ENCODE results near the gene GNAZ.

GNAZ gene

DNA sequence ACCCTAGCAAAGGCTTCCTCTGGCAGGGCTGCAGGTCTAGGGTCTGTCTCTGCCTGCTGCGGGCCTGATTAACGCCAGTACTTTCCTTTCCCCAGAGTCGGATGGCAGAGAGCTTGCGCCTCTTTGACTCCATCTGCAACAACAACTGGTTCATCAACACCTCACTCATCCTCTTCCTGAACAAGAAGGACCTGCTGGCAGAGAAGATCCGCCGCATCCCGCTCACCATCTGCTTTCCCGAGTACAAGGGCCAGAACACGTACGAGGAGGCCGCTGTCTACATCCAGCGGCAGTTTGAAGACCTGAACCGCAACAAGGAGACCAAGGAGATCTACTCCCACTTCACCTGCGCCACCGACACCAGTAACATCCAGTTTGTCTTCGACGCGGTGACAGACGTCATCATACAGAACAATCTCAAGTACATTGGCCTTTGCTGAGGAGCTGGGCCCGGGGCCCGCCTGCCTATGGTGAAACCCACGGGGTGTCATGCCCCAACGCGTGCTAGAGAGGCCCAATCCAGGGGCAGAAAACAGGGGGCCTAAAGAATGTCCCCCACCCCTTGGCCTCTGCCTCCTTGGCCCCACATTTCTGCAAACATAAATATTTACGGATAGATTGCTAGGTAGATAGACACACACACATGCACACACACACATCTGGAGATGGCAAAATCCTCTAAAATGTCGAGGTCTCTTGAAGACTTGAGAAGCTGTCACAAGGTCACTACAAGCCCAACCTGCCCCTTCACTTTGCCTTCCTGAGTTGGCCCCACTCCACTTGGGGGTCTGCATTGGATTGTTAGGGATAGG, 52.9 kb downstream of the GNAZ start:
- in situ Hi-C loops (cut with HindIII; ENCODE audit: low pct_unique_long_range_greater_than_20kb, low sequenced_read_pairs), result no loop called here

DNA sequence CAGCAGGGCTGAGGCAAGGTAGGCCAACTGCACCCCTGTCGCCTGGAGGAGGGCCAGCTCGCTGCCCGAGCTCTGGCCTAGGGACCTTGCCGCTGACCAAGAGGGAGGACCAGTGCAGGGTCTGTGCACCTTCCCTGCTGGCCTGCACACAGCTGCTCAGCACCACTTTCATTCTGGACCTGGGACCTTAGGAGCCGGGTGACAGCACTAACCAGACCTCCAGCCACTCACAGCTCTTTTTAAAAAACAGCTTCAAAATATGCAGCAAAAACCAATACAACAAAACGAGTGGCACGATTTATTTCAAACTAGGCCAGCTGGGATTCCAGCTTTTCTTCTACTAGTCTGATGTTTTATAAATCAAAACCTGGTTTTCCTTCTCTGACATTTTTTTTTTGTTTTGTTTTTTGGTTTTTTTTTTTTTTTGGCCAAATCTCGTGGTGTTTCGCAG, 53.5 kb downstream of the GNAZ start:
- in situ Hi-C loops (cut with HindIII; ENCODE audit: low pct_unique_long_range_greater_than_20kb, low sequenced_read_pairs), result no loop called here
- DNase-seq (ENCODE audit: low read depth in 1 of 2, low spot score in 1 of 2), result no peak
- no peak for TF ChIP-seq JUND (IDR thresholded peaks at IDR 0.05; ENCODE audit: low read depth)

More for the DNA sequence above, 52.9 kb downstream of the GNAZ start:
- TF ChIP-seq JUND (IDR thresholded peaks at IDR 0.05; ENCODE audit: low read depth), result no peak
- no peak for DNase-seq (ENCODE audit: low read depth in 1 of 2, low spot score in 1 of 2)

DNA sequence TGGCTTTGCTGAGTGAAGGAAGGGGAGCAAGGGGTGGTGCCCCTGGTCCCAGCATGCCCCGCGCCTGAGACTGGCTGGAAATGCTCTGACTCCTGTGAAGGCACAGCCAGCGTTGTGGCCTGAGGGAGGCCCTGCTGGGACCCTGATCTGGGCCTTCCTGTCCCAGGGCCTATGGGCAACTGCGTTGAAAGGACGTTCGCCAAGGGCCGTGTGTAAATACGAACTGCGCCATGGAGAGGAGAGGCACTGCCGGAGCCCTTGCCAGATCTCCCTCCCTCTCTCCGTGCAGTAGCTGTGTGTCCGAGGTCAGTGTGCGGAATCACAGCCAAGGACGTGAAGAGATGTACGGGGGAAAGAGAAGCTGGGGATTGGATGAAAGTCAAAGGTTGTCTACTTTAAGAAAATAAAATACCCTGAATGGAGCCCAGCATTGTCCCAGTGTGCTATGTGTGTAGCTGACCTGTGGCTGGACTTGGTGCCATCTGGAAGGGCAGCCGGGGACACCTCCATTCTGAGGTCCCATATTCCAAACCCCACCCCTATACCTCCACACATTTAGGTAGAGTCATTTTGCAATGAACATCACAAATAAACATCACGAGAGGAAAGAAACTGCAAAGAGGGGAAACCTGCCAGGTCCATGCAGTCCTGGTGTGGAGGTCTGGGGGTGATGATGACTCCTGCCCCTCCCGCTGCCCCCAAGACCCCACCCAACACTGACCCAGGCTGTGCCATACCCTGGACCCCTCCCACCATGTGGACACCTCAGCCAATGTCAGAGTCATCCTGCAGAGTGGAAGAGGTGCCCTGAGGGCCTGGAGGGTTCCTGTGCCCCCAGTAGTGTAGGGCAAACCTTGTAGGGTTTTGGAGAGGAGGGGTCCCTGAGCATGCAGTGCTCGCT, 54.5 kb downstream of the GNAZ start:
- no peak for TF ChIP-seq JUND (IDR thresholded peaks at IDR 0.05; ENCODE audit: low read depth)
- in situ Hi-C loops (cut with HindIII; ENCODE audit: low pct_unique_long_range_greater_than_20kb, low sequenced_read_pairs), result no loop called here
- DNase-seq (ENCODE audit: low read depth in 1 of 2, low spot score in 1 of 2), result no peak

- DNase-seq (ENCODE audit: low read depth in 1 of 2, low spot score in 1 of 2), result no peak
- no peak for TF ChIP-seq JUND (IDR thresholded peaks at IDR 0.05; ENCODE audit: low read depth)
- in situ Hi-C loops (cut with HindIII; ENCODE audit: low pct_unique_long_range_greater_than_20kb, low sequenced_read_pairs), result no loop called here
These were observed 55.3 kb downstream of the GNAZ start for GRCh38 chr22:23125512-23126103.

DNA sequence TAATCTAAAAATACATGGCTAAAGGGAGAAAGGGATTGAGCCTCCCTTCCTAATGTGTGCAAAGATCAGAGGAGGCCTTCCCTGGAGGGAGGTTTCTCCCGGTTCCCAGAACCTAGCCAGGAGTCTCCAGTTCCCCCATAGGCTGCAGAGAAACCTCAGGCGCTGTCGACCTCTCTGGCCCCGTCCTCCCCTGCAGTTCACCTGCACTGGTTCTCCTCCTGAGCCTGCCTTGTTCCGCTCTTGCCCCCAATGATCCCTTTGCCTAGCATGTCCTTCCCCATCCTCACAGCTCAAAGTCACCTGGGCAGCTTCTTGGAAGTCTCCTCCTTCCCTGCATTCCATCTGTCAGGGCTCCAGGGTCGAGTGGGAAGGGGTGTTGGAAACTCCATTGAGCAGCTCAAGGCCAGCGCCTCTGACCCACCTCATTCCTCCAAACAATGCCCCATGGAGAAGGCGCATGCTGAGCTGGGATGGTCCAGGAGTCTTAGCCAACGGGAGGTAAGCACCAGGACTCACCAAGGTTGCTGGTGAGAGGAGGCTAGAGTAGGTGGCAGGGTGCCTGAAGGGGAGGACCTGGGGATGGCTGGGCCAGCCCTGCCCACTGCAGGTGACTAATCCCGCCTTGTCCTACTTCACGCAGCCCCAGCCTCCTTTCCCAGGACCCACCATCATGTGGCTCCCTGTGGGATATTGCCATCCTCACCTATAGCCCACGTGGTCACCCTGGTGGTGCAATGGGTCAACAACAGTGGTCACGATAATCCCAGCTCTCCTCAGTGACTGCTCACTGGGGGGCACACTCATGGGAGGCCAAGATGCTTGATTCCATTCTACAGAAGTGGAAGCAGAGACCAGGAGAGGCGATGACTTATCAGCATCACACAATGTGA, 56.1 kb downstream of the GNAZ start:
- in situ Hi-C loops (cut with HindIII; ENCODE audit: low pct_unique_long_range_greater_than_20kb, low sequenced_read_pairs), result no loop called here
- no peak for TF ChIP-seq JUND (IDR thresholded peaks at IDR 0.05; ENCODE audit: low read depth)
- no peak for DNase-seq (ENCODE audit: low read depth in 1 of 2, low spot score in 1 of 2)

DNA sequence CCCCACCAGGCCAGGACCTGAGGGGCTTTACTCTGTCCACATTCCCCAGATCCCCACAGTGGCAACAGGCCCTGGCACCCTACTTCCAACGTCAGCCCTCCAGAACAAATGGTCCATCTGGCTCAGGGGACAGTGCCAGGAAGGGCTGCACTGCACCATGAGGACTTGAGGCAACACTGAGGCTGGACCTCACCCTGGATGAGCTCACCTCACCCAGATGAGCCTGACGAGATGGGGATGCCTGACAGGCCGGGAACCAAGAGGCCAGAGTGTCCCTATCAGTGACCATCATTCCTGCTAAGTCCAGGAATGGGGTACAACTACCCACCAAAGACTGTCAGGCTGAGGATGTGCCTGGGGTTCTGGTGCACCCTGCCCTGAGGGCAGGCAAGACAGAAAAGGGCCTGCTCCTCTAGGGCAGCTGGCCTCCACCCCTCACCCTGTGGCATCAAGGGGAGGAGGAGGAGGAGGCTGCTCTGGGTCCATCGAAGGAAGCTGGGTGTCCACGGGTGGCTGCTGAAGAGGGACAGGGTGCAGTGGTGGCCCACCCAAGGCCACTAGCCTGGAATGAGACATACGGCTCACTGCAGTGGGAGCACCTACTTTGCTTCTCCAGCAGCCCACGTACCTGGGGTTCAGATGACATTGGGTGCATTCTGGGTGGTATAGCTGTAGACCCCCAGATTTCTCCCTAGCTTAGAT, 56.9 kb downstream of the GNAZ start:
- no peak for TF ChIP-seq JUND (IDR thresholded peaks at IDR 0.05; ENCODE audit: low read depth)
- in situ Hi-C loops (cut with HindIII; ENCODE audit: low pct_unique_long_range_greater_than_20kb, low sequenced_read_pairs), result no loop called here
- DNase-seq (ENCODE audit: low read depth in 1 of 2, low spot score in 1 of 2), result no peak

DNA sequence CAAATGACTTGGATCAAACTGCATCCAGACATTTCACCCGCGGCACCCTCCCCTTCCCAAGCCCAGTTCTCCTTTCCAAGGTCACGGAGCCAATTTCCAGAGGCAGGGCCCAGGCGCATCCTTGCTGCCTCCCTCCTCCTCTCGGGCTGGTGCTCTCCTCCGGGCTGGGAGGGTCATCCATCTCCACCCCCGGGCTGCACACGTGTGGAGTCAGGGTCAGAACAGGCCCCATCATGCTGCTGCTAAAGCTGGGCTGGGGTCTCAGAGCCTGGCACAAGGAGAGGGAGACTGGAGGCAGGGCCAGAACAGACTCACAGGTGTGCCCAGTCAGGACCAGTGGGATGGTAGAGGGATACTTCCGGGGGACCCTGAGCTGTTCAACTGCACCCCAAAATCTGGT, 57.5 kb downstream of the GNAZ start:
- in situ Hi-C loops (cut with HindIII; ENCODE audit: low pct_unique_long_range_greater_than_20kb, low sequenced_read_pairs), result no loop called here
- no peak for DNase-seq (ENCODE audit: low read depth in 1 of 2, low spot score in 1 of 2)

DNA sequence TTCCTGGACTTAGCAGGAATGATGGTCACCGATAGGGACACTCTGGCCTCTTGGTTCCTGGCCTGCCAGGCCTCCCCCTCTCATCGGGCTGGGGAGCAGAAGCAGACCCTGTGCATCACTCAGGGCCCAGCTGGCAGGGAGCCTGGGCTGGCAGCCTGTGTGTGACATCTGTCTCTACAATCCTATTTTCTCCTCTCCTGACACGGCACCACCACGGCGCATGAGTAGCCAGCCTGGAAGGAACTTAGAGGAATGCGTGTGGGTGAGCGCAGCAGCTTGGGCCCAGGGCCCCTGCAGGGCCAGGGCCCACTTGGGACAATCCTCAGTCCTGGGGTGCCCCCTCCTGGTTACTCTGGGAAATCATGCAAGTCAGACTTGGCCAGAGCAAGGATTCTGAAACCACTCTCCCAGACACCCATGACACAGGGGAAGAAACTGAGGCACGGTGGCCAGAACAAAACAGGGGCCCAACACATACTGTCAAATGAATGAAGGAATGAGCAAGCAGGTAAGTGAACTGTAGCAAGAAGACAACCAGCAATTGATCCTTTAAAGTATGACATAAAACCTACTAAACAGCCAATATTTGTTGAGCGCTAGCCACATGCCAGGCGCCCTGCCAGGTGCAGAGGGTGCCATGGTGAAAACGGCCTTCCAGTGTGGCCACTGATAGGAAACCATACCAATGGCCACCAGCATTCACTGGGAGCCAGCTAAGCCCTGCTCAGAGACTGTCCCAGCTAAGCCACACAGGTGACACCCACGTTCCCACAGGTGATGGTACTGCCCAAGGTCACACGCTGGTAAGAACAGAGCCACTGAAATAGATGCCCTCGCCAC, 58.2 kb downstream of the GNAZ start:
- peak; percentile 52 to 66 for DNase-seq (ENCODE audit: low read depth in 1 of 2, low spot score in 1 of 2)
- in situ Hi-C loops (cut with HindIII; ENCODE audit: low pct_unique_long_range_greater_than_20kb, low sequenced_read_pairs), result no loop called here

More for the DNA sequence above, 57.5 kb downstream of the GNAZ start:
- TF ChIP-seq JUND (IDR thresholded peaks at IDR 0.05; ENCODE audit: low read depth), result no peak

DNA sequence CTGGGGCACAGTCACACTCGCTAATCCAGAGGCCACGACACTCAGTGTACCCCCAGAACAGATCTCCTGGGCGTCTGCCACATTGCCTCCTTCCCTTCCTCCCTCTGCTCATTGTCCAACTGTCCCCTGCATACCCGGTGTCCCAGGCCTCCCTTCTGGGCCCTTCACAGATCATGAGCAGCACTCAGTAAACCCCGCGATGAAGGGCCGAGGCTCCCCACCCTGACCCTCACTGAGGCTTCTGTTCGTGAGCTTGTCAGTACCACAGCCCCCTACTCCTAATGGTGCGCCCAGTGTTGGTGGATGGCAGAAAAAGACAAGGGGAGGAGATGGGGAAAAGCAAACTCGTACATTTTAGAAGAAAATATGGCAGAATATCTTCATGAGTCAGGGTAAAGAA, 58.8 kb downstream of the GNAZ start:
- DNase-seq (ENCODE audit: low read depth in 1 of 2, low spot score in 1 of 2), result no peak
- in situ Hi-C loops (cut with HindIII; ENCODE audit: low pct_unique_long_range_greater_than_20kb, low sequenced_read_pairs), result no loop called here
- TF ChIP-seq JUND (IDR thresholded peaks at IDR 0.05; ENCODE audit: low read depth), result no peak

More for the DNA sequence above, 58.2 kb downstream of the GNAZ start:
- no peak for TF ChIP-seq JUND (IDR thresholded peaks at IDR 0.05; ENCODE audit: low read depth)

GRCh38 chr22:23130697-23131096, 60.4 kb downstream of the GNAZ start:
- no peak for DNase-seq (ENCODE audit: low read depth in 1 of 2, low spot score in 1 of 2)
- in situ Hi-C loops (cut with HindIII; ENCODE audit: low pct_unique_long_range_greater_than_20kb, low sequenced_read_pairs), result no loop called here
- no peak for TF ChIP-seq JUND (IDR thresholded peaks at IDR 0.05; ENCODE audit: low read depth)

All from T47D (cell line).